ENCODE measurements around the gene HLA-DMB.

Gene HLA-DMB

GRCh38 chr6:32940656-32941213 is at the start of gene HLA-DMB:
Gene HLA-DMB, minus strand, starts transcription at chr6:32941028. Its CDS starts 221 bp downstream, at chr6:32940807.
- DNase-seq (ENCODE audit: low spot score): peak; percentile 87

DNA sequence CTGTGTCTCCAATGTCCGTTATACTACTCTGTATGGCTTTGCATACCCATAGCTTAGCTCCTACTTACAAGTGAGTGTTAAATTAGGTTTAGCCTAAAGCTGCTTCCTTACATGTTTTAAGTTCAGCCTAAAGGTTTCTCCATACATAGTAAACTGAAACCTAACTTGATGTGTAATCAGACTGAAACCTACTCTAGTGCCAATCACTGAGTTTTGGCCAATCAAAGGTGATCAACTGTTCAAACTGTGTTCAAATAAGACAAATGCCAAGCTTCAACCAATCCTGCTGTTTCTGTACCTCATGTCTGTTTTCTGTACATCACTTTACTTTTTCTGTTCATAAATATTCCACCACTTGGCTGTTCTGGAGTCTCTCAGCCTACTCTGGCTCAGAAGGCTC is 48.5 kb upstream of the HLA-DMB start:
- DNase-seq (ENCODE audit: low spot score): no peak

GRCh38 chr6:32984622-32985389 is 44.0 kb upstream of the HLA-DMB start:
- DNase-seq (ENCODE audit: low spot score): peak; percentile 83

DNA sequence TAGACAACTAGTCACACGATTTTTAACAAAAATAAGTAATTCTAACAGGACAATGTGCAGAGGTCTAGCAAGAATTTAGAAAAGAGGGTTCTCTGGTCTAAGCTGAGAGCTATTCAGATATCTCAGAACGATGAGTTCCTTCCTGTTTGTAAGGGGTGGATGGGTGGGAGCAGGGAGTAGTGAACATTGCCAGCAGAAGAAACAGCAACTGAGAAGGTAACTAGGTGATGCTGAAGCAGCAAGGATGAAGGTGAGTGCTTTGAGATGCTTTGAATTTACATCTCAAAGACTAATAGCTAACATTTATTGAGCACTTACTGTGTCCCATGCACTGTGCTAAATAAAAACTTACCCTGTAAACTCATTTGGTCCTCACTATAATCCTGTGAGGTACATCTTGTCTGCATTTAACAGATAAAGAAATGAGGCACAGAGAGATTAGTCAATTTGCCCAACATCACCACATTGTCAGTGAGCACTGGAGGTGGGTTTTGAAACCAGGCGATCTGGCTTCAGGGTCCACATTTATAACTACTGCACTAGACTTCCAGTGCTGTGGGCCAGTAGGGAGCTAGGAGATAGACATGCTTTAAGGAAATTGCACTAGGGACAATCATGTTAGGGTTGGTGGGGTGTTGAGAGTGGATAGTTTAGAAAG is 43.3 kb upstream of the HLA-DMB start:
- no peak for DNase-seq (ENCODE audit: low spot score)

- no peak for DNase-seq (ENCODE audit: low spot score)
These were observed 42.6 kb upstream of the HLA-DMB start for GRCh38 chr6:32983493-32983848.

- DNase-seq (ENCODE audit: low spot score): no peak
These were observed 42.1 kb upstream of the HLA-DMB start for GRCh38 chr6:32982702-32983492.

GRCh38 chr6:32982084-32982701 is 41.4 kb upstream of the HLA-DMB start:
- DNase-seq (ENCODE audit: low spot score): no peak

DNA sequence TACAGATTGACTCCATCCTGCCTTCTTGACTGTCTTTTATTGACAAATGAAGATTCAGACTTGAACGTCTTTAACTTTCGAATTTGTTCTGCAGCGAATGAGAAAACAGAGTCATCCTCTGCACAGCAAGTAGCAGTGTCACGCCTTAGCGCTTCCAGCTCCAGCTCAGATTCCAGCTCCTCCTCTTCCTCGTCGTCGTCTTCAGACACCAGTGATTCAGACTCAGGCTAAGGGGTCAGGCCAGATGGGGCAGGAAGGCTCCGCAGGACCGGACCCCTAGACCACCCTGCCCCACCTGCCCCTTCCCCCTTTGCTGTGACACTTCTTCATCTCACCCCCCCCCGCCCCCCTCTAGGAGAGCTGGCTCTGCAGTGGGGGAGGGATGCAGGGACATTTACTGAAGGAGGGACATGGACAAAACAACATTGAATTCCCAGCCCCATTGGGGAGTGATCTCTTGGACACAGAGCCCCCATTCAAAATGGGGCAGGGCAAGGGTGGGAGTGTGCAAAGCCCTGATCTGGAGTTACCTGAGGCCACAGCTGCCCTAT is 39.7 kb upstream of the HLA-DMB start:
- no peak for DNase-seq (ENCODE audit: low spot score)

- no peak for DNase-seq (ENCODE audit: low spot score)
These were observed 39.1 kb upstream of the HLA-DMB start for GRCh38 chr6:32979720-32980487.

- DNase-seq (ENCODE audit: low spot score): no peak
These were observed 37.1 kb upstream of the HLA-DMB start for GRCh38 chr6:32977953-32978324.

DNA sequence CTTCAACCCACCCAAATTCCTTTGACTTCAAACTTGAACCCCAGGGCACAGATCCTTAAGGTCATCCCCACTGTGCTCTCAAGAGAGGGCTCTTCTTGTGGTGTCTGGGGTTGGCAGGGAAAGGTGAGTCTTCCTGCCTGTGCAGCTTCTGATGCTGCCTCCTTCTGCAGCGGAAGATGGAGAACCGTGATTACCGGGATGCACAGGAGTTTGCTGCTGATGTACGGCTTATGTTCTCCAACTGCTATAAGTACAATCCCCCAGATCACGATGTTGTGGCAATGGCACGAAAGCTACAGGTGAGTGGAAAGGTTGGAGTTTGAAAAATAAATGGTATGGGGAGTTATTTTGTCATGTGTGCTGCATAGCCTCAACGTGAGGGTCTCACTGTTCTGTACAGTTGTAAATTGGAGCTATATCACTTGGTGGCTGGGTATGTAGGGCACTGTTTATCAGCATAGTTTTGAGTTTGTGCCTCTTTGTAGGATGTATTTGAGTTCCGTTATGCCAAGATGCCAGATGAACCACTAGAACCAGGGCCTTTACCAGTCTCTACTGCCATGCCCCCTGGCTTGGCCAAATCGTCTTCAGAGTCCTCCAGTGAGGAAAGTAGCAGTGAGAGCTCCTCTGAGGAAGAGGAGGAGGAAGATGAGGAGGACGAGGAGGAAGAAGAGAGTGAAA is 36.6 kb upstream of the HLA-DMB start:
- DNase-seq (ENCODE audit: low spot score): no peak

DNA sequence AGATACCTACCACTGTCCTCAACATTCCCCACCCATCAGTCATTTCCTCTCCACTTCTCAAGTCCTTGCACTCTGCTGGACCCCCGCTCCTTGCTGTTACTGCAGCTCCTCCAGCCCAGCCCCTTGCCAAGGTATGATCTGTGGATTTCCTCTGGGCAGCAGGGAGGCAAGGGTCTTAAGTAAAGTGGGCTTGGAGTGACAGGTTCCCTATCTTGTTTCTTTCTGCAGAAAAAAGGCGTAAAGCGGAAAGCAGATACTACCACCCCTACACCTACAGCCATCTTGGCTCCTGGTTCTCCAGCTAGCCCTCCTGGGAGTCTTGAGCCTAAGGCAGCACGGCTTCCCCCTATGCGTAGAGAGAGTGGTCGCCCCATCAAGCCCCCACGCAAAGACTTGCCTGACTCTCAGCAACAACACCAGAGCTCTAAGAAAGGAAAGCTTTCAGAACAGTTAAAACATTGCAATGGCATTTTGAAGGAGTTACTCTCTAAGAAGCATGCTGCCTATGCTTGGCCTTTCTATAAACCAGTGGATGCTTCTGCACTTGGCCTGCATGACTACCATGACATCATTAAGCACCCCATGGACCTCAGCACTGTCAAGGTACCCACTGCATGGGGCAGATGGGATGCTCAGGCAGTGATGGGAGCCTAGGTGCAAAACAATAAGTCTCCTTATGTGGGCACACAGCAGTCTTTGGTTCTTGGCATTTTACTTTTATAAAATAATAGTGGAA is 35.7 kb upstream of the HLA-DMB start:
- DNase-seq (ENCODE audit: low spot score): no peak

GRCh38 chr6:32975886-32976285 is 35.1 kb upstream of the HLA-DMB start:
- no peak for DNase-seq (ENCODE audit: low spot score)

- DNase-seq (ENCODE audit: low spot score): no peak
These were observed 33.9 kb upstream of the HLA-DMB start for GRCh38 chr6:32974541-32975308.

- peak; percentile 72 for DNase-seq (ENCODE audit: low spot score)
These were observed 33.1 kb upstream of the HLA-DMB start for GRCh38 chr6:32974016-32974333.

GRCh38 chr6:32973144-32974015 is 32.6 kb upstream of the HLA-DMB start:
- no peak for DNase-seq (ENCODE audit: low spot score)

DNA sequence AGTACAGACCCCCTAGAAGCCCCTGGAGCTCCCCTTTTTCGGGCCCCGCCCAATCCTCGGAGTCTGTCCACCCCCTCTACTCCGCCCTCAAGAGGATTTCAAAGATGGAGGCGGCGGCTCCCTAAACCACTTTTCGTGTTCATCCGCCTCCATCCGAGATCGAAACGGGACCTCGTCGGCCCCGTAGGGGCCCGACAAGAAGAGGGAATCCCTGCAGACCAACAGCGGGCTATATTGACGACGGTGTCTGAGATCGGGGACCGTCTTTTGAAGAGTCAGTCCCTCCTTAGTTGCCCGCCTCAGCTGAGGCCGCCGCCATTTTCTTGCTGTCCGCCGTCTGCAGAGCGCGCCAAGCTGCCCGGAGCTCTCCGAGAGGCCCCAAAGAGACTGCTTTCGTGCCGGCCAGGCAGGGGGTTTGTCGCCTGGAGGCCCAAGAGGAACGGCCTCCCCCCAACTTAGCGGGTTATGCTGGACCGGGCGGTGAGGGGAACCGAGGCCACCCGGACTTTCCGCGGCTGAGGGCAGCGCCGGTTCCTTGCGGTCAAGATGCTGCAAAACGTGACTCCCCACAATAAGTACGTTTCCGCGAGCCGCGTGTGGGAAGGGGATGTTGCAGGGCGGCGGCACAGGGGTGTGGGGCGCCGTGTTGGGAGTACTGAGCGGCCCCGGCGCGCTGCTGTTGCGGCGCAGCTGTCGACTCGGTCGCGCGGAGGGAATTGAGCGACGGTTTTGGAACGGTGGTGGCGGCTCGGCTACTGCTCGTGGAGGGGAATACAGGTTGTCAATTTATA is 31.7 kb upstream of the HLA-DMB start:
- DNase-seq (ENCODE audit: low spot score): no peak
